ENCODE measurements around the gene CFAP100. TPM values are rescaled to one million over a fixed set of nuclear protein-coding genes. Genes with fewer than 3 reads are reported as not detected.

CFAP100 gene
- total RNA-seq, 3 donors from 2014 or later = not detected

GRCh38 chr3:126436826-126437717 is 42.4 kb downstream of the CFAP100 start:
- H3K36me3 ChIP-seq (ENCODE audit: low read depth) = no peaks in the 10 kb centered on the region
- intact Hi-C loops (cut with DNase I, micrococcal nuclease) = no loop called here
- no peak overlapping the region for H3K4me3 ChIP-seq
- DNase-seq = no peak
- no peaks in the 10 kb centered on the region for H3K9me3 ChIP-seq
- no peak for ATAC-seq
- TF ChIP-seq CTCF (IDR thresholded peaks at IDR 0.05) = no peak
- no peaks in the 10 kb centered on the region for H3K4me1 ChIP-seq (ENCODE audit: low read depth)

- H3K4me1 ChIP-seq (ENCODE audit: low read depth) = no peaks in the 10 kb centered on the region
- ATAC-seq (no peak), DNase-seq (no peak)
- intact Hi-C loops (cut with DNase I, micrococcal nuclease) = no loop called here
- H3K36me3 ChIP-seq (ENCODE audit: low read depth) = no peaks in the 10 kb centered on the region
- no peak overlapping the region for H3K4me3 ChIP-seq
- TF ChIP-seq CTCF (IDR thresholded peaks at IDR 0.05) = no peak
- no peaks in the 10 kb centered on the region for H3K9me3 ChIP-seq
These were observed 43.5 kb downstream of the CFAP100 start for GRCh38 chr3:126438186-126438585.

- Histone ChIP-seq H3K4me1 (ENCODE audit: low read depth) (no peaks in the 10 kb centered on the region), H3K4me3 (no peak overlapping the region), H3K9me3 (no peaks in the 10 kb centered on the region), H3K36me3 (ENCODE audit: low read depth) (no peaks in the 10 kb centered on the region)
- no peak for TF ChIP-seq CTCF (IDR thresholded peaks at IDR 0.05)
- intact Hi-C loops (cut with DNase I, micrococcal nuclease) = no loop called here
- DNase-seq (no peak), ATAC-seq (no peak)
These were observed 44.0 kb downstream of the CFAP100 start for GRCh38 chr3:126438746-126439145.

GRCh38 chr3:126439346-126439967 is 44.7 kb downstream of the CFAP100 start:
- no peaks in the 10 kb centered on the region for H3K36me3 ChIP-seq (ENCODE audit: low read depth)
- intact Hi-C loops (cut with DNase I, micrococcal nuclease) = no loop called here
- ATAC-seq = no peak

More at GRCh38 chr3:126439346-126439967, 44.7 kb downstream of the CFAP100 start:
- no peaks in the 10 kb centered on the region for H3K9me3 ChIP-seq
- no peak for TF ChIP-seq CTCF (IDR thresholded peaks at IDR 0.05)
- H3K4me1 ChIP-seq (ENCODE audit: low read depth) = no peaks in the 10 kb centered on the region
- no peak for DNase-seq
- no peak overlapping the region for H3K4me3 ChIP-seq

Data from mucosa of descending colon (tissue), 3 donors.